ENCODE results near the gene ZNF438.

DNA sequence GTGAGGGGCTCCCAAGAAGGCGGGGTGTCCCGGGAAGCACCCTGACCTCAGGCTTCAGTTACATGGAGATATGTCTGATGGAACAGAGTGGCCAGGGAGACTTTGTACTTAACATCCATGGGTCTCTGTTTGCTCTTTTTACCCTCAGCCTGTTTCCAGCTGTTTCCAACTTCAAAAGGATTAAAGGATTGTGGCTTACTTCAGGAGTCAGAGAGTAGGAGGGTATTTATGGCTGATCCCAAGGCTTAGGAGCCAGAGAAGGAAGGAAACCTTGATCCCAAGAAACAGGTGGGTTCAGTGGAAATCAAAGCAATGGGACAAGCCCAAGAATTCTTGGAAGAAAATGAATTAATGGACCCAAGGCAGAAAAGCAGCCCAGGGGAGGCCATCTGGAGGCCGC lies 37.7 kb upstream of the ZNF438 start:
- TF ChIP-seq KDM1A (CRISPR knock-in tag; IDR thresholded peaks at IDR 0.05) = no peak
- no peak for TF ChIP-seq ESRRA (CRISPR knock-in tag; IDR thresholded peaks at IDR 0.05; ENCODE audit: low read depth)
- TF ChIP-seq MAFK (conservative IDR thresholded peaks at IDR 0.05 in 1 of 2, IDR thresholded peaks at IDR 0.05 in 1 of 2; ENCODE audit: low read length in 2 of 2) = no peak
- TF ChIP-seq, protein P1, sequence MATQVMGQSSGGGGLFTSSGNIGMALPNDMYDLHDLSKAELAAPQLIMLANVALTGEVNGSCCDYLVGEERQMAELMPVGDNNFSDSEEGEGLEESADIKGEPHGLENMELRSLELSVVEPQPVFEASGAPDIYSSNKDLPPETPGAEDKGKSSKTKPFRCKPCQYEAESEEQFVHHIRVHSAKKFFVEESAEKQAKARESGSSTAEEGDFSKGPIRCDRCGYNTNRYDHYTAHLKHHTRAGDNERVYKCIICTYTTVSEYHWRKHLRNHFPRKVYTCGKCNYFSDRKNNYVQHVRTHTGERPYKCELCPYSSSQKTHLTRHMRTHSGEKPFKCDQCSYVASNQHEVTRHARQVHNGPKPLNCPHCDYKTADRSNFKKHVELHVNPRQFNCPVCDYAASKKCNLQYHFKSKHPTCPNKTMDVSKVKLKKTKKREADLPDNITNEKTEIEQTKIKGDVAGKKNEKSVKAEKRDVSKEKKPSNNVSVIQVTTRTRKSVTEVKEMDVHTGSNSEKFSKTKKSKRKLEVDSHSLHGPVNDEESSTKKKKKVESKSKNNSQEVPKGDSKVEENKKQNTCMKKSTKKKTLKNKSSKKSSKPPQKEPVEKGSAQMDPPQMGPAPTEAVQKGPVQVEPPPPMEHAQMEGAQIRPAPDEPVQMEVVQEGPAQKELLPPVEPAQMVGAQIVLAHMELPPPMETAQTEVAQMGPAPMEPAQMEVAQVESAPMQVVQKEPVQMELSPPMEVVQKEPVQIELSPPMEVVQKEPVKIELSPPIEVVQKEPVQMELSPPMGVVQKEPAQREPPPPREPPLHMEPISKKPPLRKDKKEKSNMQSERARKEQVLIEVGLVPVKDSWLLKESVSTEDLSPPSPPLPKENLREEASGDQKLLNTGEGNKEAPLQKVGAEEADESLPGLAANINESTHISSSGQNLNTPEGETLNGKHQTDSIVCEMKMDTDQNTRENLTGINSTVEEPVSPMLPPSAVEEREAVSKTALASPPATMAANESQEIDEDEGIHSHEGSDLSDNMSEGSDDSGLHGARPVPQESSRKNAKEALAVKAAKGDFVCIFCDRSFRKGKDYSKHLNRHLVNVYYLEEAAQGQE (IDR thresholded peaks at IDR 0.05; ENCODE audit: borderline replicate concordance in 1 of 2, low read depth in 1 of 2, low read length in 2 of 2) = no peak

All from HepG2 (cell line).